Keratinocyte (primary cell): ENCODE results near the gene HS6ST3. TPM values are rescaled to one million over a fixed set of nuclear protein-coding genes. Genes with fewer than 3 reads are reported as not detected.

Source experiments
- DNase-seq: peaks from one replicate; pipeline ENCODE4 v3.0.0-alpha.2; 2011; ENCODE audit warnings: low read depth, missing footprints, low spot score
- FAIRE-seq: peaks from 2 replicates; lab custom pipeline; 2011; peaks lifted over from hg19 to GRCh38; lab: Jason Lieb, UNC
- H2AFZ ChIP-seq: 2 replicates; pipeline ENCODE4 v1.6.0; 2012; ENCODE audit warnings: low read length, control low read depth, inconsistent platforms; ENCODE audit not compliant: control insufficient read depth
- H3K27ac ChIP-seq: 2 replicates; pipeline ENCODE4 v1.5.1; 2011; ENCODE audit warnings: low read length; ENCODE audit not compliant: control insufficient read depth, insufficient read depth
- H3K27me3 ChIP-seq: 3 replicates; pipeline ENCODE4 v1.6.0; 2011; ENCODE audit warnings: low read length; ENCODE audit not compliant: control insufficient read depth, insufficient read depth; ENCODE audit errors: extremely low read depth
- H3K36me3 ChIP-seq, 2 experiments: 2 replicates in 1 of 2; 3 replicates in 1 of 2; pipeline ENCODE4 v1.5.1; 2011; ENCODE audit warnings: low read length in 2 of 2, mild to moderate bottlenecking in 1 of 2; ENCODE audit not compliant: control insufficient read depth in 2 of 2, insufficient read depth in 2 of 2; ENCODE audit errors: extremely low read depth in 1 of 2
- H3K4me1 ChIP-seq: 3 replicates; pipeline ENCODE4 v1.5.1; 2011; ENCODE audit warnings: low read length; ENCODE audit not compliant: control insufficient read depth, insufficient read depth; ENCODE audit errors: extremely low read depth
- H3K4me2 ChIP-seq: 3 replicates; pipeline ENCODE4 v1.6.0; 2011; ENCODE audit warnings: low read depth, low read length; ENCODE audit not compliant: control insufficient read depth, insufficient read depth; ENCODE audit errors: extremely low read depth
- H3K4me3 ChIP-seq, 3 experiments: fragments of 200-600 bp in 1 of 3; sonication (generic) in 1 of 3; 2 replicates in 2 of 3; 3 replicates in 1 of 3; pipeline ENCODE4 v1.5.1; 2011 to 2016; ENCODE audit warnings: low read length in 3 of 3, mild to moderate bottlenecking in 3 of 3, control low read depth in 2 of 3, inconsistent platforms in 1 of 3, low read depth in 1 of 3, mixed read lengths in 1 of 3, mixed run types in 1 of 3, moderate library complexity in 1 of 3; ENCODE audit not compliant: control insufficient read depth in 2 of 3, insufficient read depth in 2 of 3; ENCODE audit errors: extremely low read depth in 1 of 3
- H3K79me2 ChIP-seq: 2 replicates; pipeline ENCODE4 v1.6.0; 2012; ENCODE audit warnings: low read length; ENCODE audit not compliant: control insufficient read depth, insufficient read depth
- H3K9ac ChIP-seq: 3 replicates; pipeline ENCODE4 v1.6.0; 2011; ENCODE audit warnings: low read length; ENCODE audit not compliant: control insufficient read depth, insufficient read depth; ENCODE audit errors: extremely low read depth
- H3K9me1 ChIP-seq: 3 replicates; pipeline ENCODE4 v1.6.0; 2011; ENCODE audit warnings: low read length; ENCODE audit not compliant: control insufficient read depth, insufficient read depth; ENCODE audit errors: extremely low read depth
- H3K9me3 ChIP-seq: 2 replicates; pipeline ENCODE4 v1.5.1; 2012; ENCODE audit warnings: low read depth, low read length; ENCODE audit not compliant: control insufficient read depth
- H4K20me1 ChIP-seq: 3 replicates; pipeline ENCODE4 v1.6.0; 2011; ENCODE audit warnings: low read length; ENCODE audit not compliant: control insufficient read depth, insufficient read depth; ENCODE audit errors: extremely low read depth
- EZH2 ChIP-seq: IDR thresholded peaks from one replicate; pipeline ENCODE4 v1.6.1; 2012; ENCODE audit warnings: inconsistent platforms, mild to moderate bottlenecking, low read length, moderate library complexity
- dilution Hi-C: fragments of 300-500 bp; cut with MboI; formaldehyde crosslinking; loops from one replicate; pipeline ENCODE4 v1.7.0; 2020; ENCODE audit warnings: low sequenced_read_pairs; ENCODE audit not compliant: extremely low pct_ligation_motif_present
- polyA plus RNA-seq, 5 experiments: library from polyadenylated mRNA; depleted of rRNA in 3 of 5; stranded (reverse) in 3 of 5; stranded (forward) in 1 of 5; unstranded in 1 of 5; fragments of >200 nt; gene quantifications; 1 replicate in 1 of 5; 2 replicates in 3 of 5; 3 replicates in 1 of 5; pipeline versions ENCODE4 v1.2.1 to v1.2.3, GENCODE V29; 2011 to 2012; ENCODE audit warnings: missing spikeins in 2 of 5, low read depth in 1 of 5, low replicate concordance in 1 of 5
- TF ChIP-seq, protein P1 (sequence below), 3 experiments: IDR thresholded peaks in 1 of 3; conservative IDR thresholded peaks in 1 of 3; optimal IDR thresholded peaks in 1 of 3; 2 replicates in 2 of 3; 3 replicates in 1 of 3; pipeline versions ENCODE3 to v1.5.1; 2011; ENCODE audit warnings: low read length in 3 of 3, mild to moderate bottlenecking in 3 of 3, moderate library complexity in 2 of 3, control low read depth in 1 of 3, inconsistent platforms in 1 of 3; ENCODE audit not compliant: insufficient read depth in 2 of 3; ENCODE audit errors: extremely low read depth in 1 of 3

HS6ST3 gene
- polyA plus RNA-seq, 1 donor (not counting 4 experiments of a cell fraction or from before 2014, with no cell fraction given): 0.03 TPM

DNA sequence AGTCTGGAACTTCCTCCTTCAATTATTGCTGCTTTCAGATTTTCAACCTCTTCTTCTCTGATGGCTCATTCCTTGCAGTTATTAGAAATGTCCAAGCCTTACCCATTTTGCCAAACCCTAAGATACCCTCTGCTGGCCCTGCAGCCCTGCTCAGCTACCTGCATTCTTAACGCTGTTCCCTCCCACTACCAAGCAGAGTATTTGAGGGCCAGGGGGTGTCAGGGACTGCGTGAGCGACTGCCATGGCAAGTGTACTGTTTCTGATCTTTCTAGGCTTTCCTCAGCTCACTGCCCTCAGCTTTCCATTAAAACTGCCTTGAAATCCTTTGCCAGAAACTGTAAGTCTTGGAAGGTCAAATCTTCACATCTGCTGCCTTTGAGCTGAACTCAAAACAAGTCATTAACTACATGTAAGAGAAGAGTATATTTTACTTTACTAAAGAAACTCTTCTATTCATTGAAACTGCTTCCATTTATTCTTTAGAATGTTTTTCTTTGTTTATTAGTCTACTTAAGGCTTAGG, 41.0 kb downstream of the HS6ST3 start:
- H3K9me1 ChIP-seq: no peaks in the 10 kb centered on the region
- H3K79me2 ChIP-seq: no peaks in the 10 kb centered on the region
- H3K27ac ChIP-seq: no peak overlapping the region
- no peak overlapping the region for H2AFZ ChIP-seq
- H3K4me3 ChIP-seq: no peak overlapping the region
- no peaks in the 10 kb centered on the region for H3K4me1 ChIP-seq
- H3K4me2 ChIP-seq: no peak overlapping the region
- FAIRE-seq (no peak), DNase-seq (no peak)
- H3K27me3 ChIP-seq: no peaks in the 10 kb centered on the region
- dilution Hi-C loops: no loop called here
- H4K20me1 ChIP-seq: no peaks in the 10 kb centered on the region
- H3K36me3 ChIP-seq: no peaks in the 10 kb centered on the region
- H3K9ac ChIP-seq: no peak overlapping the region
- TF ChIP-seq, protein P1, sequence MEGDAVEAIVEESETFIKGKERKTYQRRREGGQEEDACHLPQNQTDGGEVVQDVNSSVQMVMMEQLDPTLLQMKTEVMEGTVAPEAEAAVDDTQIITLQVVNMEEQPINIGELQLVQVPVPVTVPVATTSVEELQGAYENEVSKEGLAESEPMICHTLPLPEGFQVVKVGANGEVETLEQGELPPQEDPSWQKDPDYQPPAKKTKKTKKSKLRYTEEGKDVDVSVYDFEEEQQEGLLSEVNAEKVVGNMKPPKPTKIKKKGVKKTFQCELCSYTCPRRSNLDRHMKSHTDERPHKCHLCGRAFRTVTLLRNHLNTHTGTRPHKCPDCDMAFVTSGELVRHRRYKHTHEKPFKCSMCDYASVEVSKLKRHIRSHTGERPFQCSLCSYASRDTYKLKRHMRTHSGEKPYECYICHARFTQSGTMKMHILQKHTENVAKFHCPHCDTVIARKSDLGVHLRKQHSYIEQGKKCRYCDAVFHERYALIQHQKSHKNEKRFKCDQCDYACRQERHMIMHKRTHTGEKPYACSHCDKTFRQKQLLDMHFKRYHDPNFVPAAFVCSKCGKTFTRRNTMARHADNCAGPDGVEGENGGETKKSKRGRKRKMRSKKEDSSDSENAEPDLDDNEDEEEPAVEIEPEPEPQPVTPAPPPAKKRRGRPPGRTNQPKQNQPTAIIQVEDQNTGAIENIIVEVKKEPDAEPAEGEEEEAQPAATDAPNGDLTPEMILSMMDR (optimal IDR thresholded peaks at IDR 0.05 in 1 of 3, IDR thresholded peaks at IDR 0.05 in 1 of 3, conservative IDR thresholded peaks at IDR 0.05 in 1 of 3; ENCODE audit: extremely low read depth in 1 of 3, insufficient read depth in 2 of 3, low read length in 3 of 3): no peak
- no peak for TF ChIP-seq EZH2
- no peaks in the 10 kb centered on the region for H3K9me3 ChIP-seq

DNA sequence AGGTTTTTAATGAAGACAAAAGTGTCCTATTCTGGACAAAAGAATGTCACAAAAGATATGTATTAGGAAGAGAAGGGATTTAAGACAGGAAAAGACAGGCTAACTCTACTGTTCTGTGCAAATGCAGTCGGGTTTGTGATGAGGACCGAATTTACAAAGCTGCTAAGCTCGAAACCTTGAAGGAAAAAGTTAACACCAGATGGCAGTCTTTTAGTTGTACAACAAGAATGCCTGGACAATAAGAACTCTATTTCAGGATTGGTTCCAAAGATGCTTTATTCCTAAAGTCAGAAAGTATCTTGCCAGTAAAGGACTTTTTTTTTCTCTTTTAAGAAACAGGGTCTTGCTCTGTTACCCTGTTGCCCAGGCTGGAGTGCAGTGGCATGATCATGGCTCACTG, 51.1 kb downstream of the HS6ST3 start:
- no peak for FAIRE-seq
- dilution Hi-C loops: no loop called here
- no peak overlapping the region for H3K27ac ChIP-seq

More for the DNA sequence above, 51.1 kb downstream of the HS6ST3 start:
- Histone ChIP-seq H2AFZ (no peak overlapping the region), H3K36me3 (no peaks in the 10 kb centered on the region), H3K9ac (no peak overlapping the region), H3K4me3 (no peak overlapping the region), H3K9me1 (no peaks in the 10 kb centered on the region), H3K4me1 (no peaks in the 10 kb centered on the region), H3K27me3 (no peaks in the 10 kb centered on the region), H4K20me1 (no peaks in the 10 kb centered on the region), H3K4me2 (no peak overlapping the region), H3K79me2 (no peaks in the 10 kb centered on the region), H3K9me3 (no peaks in the 10 kb centered on the region)
- TF ChIP-seq EZH2: no peak
- TF ChIP-seq, protein P1 (optimal IDR thresholded peaks at IDR 0.05 in 1 of 3, IDR thresholded peaks at IDR 0.05 in 1 of 3, conservative IDR thresholded peaks at IDR 0.05 in 1 of 3; ENCODE audit: extremely low read depth in 1 of 3, insufficient read depth in 2 of 3, low read length in 3 of 3): peak in 2 of 3 experiments; percentile 11 to 15
- no peak for DNase-seq
